ENCODE data around the gene AOPEP.

AOPEP gene

DNA sequence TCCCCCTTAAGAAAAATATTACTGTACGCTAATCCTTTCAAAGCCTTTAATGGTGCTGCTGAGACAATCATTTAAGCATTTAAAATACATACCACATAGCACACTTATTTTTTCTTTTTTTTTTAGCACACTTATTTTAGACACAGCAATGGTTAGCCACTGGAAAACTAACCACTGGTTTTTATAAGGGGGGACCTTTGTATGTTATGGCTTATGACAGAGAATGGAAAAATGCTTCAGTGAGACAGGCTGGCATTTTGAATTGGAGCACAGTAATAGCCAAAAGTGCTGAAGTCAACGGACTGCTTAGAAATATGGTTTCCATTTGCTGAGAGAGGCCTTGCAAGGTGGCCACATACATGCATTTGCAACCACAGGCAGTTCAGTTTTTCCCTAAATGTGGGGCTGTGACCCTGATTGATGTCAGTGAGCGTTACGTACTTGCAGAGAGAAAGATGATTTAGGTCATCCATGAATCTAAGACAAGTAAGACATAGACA, 28.5 kb downstream of the AOPEP start:
- no peak for DNase-seq (ENCODE audit: low spot score)
- TF ChIP-seq, protein P1, sequence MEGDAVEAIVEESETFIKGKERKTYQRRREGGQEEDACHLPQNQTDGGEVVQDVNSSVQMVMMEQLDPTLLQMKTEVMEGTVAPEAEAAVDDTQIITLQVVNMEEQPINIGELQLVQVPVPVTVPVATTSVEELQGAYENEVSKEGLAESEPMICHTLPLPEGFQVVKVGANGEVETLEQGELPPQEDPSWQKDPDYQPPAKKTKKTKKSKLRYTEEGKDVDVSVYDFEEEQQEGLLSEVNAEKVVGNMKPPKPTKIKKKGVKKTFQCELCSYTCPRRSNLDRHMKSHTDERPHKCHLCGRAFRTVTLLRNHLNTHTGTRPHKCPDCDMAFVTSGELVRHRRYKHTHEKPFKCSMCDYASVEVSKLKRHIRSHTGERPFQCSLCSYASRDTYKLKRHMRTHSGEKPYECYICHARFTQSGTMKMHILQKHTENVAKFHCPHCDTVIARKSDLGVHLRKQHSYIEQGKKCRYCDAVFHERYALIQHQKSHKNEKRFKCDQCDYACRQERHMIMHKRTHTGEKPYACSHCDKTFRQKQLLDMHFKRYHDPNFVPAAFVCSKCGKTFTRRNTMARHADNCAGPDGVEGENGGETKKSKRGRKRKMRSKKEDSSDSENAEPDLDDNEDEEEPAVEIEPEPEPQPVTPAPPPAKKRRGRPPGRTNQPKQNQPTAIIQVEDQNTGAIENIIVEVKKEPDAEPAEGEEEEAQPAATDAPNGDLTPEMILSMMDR (IDR thresholded peaks at IDR 0.05; ENCODE audit: extremely low read depth, insufficient read depth, missing control alignments) = no peak
- in situ Hi-C loops (cut with MboI; ENCODE audit: low pct_unique_long_range_greater_than_20kb, low sequenced_read_pairs, unreplicated experiment) = no loop called here

DNA sequence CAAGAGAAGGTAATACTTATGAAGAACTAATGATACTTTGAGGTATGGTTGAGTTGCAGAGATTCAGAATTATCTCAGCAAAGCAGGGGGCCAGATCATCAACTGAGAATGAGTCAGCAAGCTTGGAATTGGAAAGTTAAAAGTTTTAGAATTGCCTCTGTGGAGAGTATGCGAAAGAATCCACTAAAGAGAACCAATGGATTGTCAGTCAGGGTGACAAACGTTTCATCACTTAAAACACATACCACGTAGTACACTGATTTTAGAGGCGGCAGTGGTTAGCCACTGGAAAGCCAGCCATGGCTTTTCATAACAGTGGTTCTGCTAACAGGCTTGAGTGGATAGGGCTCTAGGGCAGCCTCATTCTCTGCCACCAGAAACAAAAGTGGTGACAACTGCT, 30.7 kb downstream of the AOPEP start:
- in situ Hi-C loops (cut with MboI; ENCODE audit: low pct_unique_long_range_greater_than_20kb, low sequenced_read_pairs, unreplicated experiment) = no loop called here
- TF ChIP-seq, protein P1 (IDR thresholded peaks at IDR 0.05; ENCODE audit: extremely low read depth, insufficient read depth, missing control alignments) = no peak
- DNase-seq (ENCODE audit: low spot score) = no peak

DNA sequence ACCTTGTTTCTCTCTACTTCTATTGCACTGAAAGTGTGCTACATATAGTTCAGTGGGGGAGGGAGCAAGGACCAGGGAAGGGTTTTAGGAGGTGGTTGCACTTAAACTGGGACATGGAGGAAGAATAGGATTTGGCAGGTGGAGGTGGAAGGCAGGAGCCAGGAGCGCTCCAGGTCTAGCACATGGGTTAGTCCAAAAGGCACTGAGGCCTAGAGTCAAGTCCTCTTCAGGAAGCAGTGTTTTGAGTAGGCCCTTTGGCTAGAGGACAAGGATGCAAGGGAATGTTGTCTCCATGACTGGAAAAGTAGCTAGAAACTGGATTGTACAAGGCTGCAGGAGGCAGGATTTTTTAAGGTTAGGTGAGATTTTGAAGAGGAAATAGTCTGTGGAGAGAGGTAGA, 31.5 kb downstream of the AOPEP start:
- in situ Hi-C loops (cut with MboI; ENCODE audit: low pct_unique_long_range_greater_than_20kb, low sequenced_read_pairs, unreplicated experiment) = no loop called here
- no peak for DNase-seq (ENCODE audit: low spot score)
- TF ChIP-seq, protein P1 (IDR thresholded peaks at IDR 0.05; ENCODE audit: extremely low read depth, insufficient read depth, missing control alignments) = no peak

DNA sequence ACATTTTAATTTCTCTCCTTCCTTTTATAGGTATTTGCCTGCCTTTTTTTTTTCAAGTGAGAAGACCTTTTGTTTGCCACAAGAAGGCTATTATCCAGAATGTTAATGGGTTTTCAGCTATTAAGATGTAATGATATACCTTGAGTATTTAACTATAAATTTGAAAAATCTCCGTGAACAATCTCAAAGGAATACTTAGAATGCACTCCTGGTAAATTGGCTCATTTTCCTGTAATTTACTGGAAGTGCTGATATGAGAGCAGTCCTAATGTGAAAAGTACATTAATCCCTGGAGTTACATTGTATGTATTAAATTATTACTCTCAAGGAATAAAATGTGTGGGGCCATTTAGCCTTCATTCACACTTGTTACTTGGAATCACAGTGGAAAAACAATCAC, 32.4 kb downstream of the AOPEP start:
- TF ChIP-seq, protein P1 (IDR thresholded peaks at IDR 0.05; ENCODE audit: extremely low read depth, insufficient read depth, missing control alignments) = no peak
- in situ Hi-C loops (cut with MboI; ENCODE audit: low pct_unique_long_range_greater_than_20kb, low sequenced_read_pairs, unreplicated experiment) = no loop called here
- no peak for DNase-seq (ENCODE audit: low spot score)

DNA sequence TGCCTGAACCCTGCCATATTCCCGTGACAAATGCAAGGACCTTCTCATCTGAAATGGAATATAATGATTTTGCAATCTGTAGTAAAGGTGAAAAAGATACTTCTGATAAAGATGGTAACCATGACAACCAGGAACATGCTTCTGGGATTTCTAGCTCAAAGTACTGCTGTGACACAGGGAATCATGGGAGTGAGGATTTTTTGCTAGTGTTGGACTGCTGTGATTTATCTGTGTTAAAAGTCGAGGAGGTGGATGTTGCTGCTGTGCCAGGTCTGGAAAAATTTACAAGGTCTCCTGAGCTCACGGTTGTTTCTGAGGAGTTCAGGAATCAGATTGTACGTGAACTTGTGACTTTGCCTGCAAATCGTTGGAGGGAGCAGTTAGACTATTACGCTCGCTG, 33.5 kb downstream of the AOPEP start:
- TF ChIP-seq, protein P1 (IDR thresholded peaks at IDR 0.05; ENCODE audit: extremely low read depth, insufficient read depth, missing control alignments) = no peak
- in situ Hi-C loops (cut with MboI; ENCODE audit: low pct_unique_long_range_greater_than_20kb, low sequenced_read_pairs, unreplicated experiment) = no loop called here
- DNase-seq (ENCODE audit: low spot score) = no peak

DNA sequence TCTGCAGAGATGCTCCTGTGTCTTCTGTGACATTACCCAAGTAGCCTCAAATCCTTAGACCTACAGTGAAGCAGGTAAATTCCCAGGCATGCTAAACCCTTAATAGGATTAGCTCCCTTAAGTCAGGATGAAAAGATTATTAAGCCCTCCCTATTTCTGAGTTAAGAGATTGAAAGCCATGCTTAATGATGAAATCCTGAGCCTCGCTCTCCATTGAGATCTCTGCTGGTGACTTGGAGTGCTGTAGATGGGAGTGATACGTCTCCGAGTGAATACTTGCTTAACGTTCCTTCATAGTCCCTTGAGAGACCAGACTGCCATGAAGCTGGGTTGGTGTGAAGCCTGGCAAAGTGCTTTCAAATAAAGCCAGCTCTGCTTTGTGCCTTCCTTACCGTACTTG, 34.2 kb downstream of the AOPEP start:
- TF ChIP-seq, protein P1 (IDR thresholded peaks at IDR 0.05; ENCODE audit: extremely low read depth, insufficient read depth, missing control alignments) = no peak
- in situ Hi-C loops (cut with MboI; ENCODE audit: low pct_unique_long_range_greater_than_20kb, low sequenced_read_pairs, unreplicated experiment) = no loop called here
- no peak for DNase-seq (ENCODE audit: low spot score)

DNA sequence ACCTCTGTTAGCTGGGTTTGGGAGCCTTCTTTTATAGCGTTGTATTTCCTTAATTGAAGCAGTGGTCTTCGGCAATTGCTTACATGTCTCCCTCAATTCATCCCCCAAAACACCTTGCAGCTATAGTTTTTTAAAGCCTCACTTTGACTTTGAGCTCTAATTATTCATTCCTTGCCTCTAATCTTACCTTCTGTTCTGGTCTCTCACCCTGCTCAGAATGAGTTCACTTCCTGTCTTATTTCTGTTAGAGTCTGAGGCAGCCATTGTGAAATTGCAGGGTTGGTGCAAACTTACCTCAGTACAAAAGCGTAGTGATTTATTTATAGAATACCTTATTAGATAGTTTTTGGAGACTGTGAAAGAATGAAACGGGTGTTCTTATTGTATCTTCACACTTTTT, 35.0 kb downstream of the AOPEP start:
- in situ Hi-C loops (cut with MboI; ENCODE audit: low pct_unique_long_range_greater_than_20kb, low sequenced_read_pairs, unreplicated experiment) = no loop called here
- TF ChIP-seq, protein P1 (IDR thresholded peaks at IDR 0.05; ENCODE audit: extremely low read depth, insufficient read depth, missing control alignments) = no peak
- DNase-seq (ENCODE audit: low spot score) = no peak

Data from GM13977 (cell line).